KMS-11 (cell line): Measurements from ENCODE around the gene ZC3H10.

Experiments used
- H2AFZ ChIP-seq: fragments of 200-600 bp; sonication (generic); 2 replicates; pipeline ENCODE4 v1.6.1; 2016; ENCODE audit warnings: antibody characterized with exemption, mixed run types, low read depth
- H3K27ac ChIP-seq: fragments of 200-600 bp; sonication (generic); 2 replicates; pipeline ENCODE4 v1.6.1; 2016; ENCODE audit warnings: mild to moderate bottlenecking, mixed run types
- H3K27me3 ChIP-seq: fragments of 200-600 bp; sonication (generic); 2 replicates; pipeline ENCODE4 v1.6.1; 2017; ENCODE audit warnings: mild to moderate bottlenecking, low read depth, mixed run types, moderate library complexity; ENCODE audit not compliant: insufficient read depth
- H3K36me3 ChIP-seq: fragments of 200-600 bp; sonication (generic); 2 replicates; pipeline ENCODE4 v1.6.1; 2017; ENCODE audit warnings: mild to moderate bottlenecking, mixed run types; ENCODE audit not compliant: insufficient read depth
- H3K4me1 ChIP-seq: fragments of 200-600 bp; sonication (generic); 2 replicates; pipeline ENCODE4 v1.6.1; 2016; ENCODE audit warnings: mild to moderate bottlenecking, low read depth, mixed run types; ENCODE audit not compliant: poor library complexity, severe bottlenecking
- H3K4me2 ChIP-seq: fragments of 200-600 bp; sonication (generic); 2 replicates; pipeline ENCODE4 v1.7.0; 2016; ENCODE audit warnings: mild to moderate bottlenecking, mixed run types
- H3K4me3 ChIP-seq: fragments of 200-600 bp; sonication (generic); IDR thresholded peaks from 2 replicates; pipeline ENCODE4 v1.6.1; 2017; ENCODE audit warnings: low read depth, low read length, mixed read lengths; ENCODE audit not compliant: insufficient read depth
- H3K79me2 ChIP-seq: fragments of 200-600 bp; sonication (generic); 2 replicates; pipeline ENCODE4 v1.6.1; 2016; ENCODE audit warnings: low read depth, mixed run types; ENCODE audit not compliant: insufficient read depth
- H3K9ac ChIP-seq: fragments of 200-600 bp; sonication (generic); 2 replicates; pipeline ENCODE4 v1.6.1; 2016; ENCODE audit warnings: mild to moderate bottlenecking, mixed run types
- H4K20me1 ChIP-seq: fragments of 200-600 bp; sonication (generic); 2 replicates; pipeline ENCODE4 v1.6.1; 2016; ENCODE audit warnings: mild to moderate bottlenecking, mixed run types; ENCODE audit not compliant: insufficient read depth
- TF ChIP-seq, protein P1 (sequence below): fragments of 200-600 bp; sonication (generic); conservative IDR thresholded peaks from 2 replicates; pipeline ENCODE4 v1.6.1; 2017; ENCODE audit warnings: low read depth, mild to moderate bottlenecking, antibody characterized with exemption, low read length, moderate library complexity, mixed read lengths

ZC3H10 gene

DNA sequence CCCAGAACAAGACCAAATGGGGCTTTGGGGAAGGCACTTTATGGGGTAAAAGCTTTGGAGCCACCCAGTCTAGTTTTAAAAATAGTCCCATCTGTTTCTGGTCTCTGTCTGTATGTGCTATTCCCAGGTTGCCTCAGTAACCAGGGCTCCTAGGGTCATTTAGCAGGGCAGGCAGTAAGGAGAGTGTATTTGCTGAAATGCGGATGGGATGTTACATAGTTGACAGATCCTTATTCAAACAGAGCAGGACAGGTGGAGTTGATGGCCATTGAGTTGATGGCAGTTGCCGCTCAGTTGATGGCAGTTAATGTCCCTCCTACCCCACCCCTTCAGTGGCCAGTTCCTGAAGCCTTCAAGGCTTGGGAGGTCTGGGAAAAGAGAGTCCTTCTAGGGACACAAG lies 4.6 kb downstream of the ZC3H10 start:
- Histone ChIP-seq H3K79me2 (peaks cover 2% of the 10 kb centered on the region; the same call in 1 of the 2 replicates), H3K36me3 (no peaks in the 10 kb centered on the region), H4K20me1 (no peaks in the 10 kb centered on the region), H3K4me3 (no peak overlapping the region), H2AFZ (no peak overlapping the region), H3K27ac (no peak overlapping the region), H3K4me1 (peaks cover 42% of the 10 kb centered on the region), H3K9ac (no peak overlapping the region), H3K27me3 (no peaks in the 10 kb centered on the region), H3K4me2 (no peak overlapping the region)
- TF ChIP-seq, protein P1, sequence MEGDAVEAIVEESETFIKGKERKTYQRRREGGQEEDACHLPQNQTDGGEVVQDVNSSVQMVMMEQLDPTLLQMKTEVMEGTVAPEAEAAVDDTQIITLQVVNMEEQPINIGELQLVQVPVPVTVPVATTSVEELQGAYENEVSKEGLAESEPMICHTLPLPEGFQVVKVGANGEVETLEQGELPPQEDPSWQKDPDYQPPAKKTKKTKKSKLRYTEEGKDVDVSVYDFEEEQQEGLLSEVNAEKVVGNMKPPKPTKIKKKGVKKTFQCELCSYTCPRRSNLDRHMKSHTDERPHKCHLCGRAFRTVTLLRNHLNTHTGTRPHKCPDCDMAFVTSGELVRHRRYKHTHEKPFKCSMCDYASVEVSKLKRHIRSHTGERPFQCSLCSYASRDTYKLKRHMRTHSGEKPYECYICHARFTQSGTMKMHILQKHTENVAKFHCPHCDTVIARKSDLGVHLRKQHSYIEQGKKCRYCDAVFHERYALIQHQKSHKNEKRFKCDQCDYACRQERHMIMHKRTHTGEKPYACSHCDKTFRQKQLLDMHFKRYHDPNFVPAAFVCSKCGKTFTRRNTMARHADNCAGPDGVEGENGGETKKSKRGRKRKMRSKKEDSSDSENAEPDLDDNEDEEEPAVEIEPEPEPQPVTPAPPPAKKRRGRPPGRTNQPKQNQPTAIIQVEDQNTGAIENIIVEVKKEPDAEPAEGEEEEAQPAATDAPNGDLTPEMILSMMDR, result no peak

DNA sequence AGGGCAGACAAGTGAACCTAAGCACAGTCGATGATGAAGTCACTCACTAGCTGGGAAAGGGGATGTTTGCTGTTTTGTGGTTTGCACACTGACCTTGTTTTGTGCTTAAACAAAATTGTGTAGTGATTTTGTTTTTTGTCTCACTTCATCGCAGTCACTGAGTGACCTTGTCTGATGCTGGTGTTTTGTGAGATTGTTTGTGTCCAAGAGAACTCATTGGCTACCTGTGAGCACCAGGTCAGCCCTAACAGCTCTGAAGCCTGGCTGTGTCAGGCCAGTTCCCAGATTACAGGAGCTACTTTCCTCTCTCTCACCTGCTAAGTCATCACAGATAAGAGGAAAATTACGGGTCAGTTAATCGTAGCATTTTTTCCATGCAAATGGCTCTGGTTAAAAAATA lies 6.1 kb downstream of the ZC3H10 start:
- H3K4me3 ChIP-seq, result no peak overlapping the region
- H3K4me1 ChIP-seq, result peaks cover 37% of the 10 kb centered on the region
- peaks cover 10% of the 10 kb centered on the region; the same call in 1 of the 2 replicates for H3K79me2 ChIP-seq
- no peak overlapping the region for H2AFZ ChIP-seq
- H3K27ac ChIP-seq, result no peak overlapping the region
- H3K9ac ChIP-seq, result no peak overlapping the region
- no peaks in the 10 kb centered on the region for H4K20me1 ChIP-seq
- H3K36me3 ChIP-seq, result no peaks in the 10 kb centered on the region
- no peak overlapping the region for H3K4me2 ChIP-seq
- TF ChIP-seq, protein P1, result no peak
- H3K27me3 ChIP-seq, result no peaks in the 10 kb centered on the region

DNA sequence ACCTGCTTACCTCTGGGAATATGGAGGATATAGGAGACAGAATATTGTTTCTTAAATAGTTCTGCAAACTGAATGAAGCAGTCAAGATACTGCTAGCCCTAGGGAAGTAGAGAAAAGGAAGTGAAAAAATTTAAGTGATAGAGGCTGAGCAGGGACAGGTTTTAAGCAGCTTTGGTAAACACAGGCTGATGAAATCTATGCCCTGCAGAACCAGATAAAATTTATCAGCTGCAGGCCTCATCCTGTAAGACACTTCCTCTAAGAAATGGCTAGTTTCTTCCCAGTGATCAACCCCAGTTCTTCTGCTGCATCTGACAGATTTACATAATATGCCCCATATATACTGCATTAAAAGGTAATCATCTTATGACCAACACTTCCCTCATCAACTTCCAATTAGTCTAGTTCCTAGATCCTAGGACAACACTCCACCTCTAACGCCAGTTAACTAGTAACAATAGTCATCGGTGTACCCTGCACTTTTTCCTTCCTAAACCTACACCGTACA lies 8.7 kb downstream of the ZC3H10 start:
- Histone ChIP-seq H3K4me3 (no peak overlapping the region), H3K4me2 (peak overlapping the region; percentile 89), H4K20me1 (no peaks in the 10 kb centered on the region), H3K4me1 (peaks cover 34% of the 10 kb centered on the region), H3K27me3 (no peaks in the 10 kb centered on the region), H3K79me2 (peaks cover 26% of the 10 kb centered on the region; the same call in 1 of the 2 replicates), H3K27ac (peak overlapping the region; percentile 58), H3K9ac (peak overlapping the region; percentile 37; the same call in 1 of the 2 replicates), H3K36me3 (0 out of 2 replicates have a peak, but pooled peaks cover 4% of the 10 kb centered on the region), H2AFZ (0 out of 2 replicates have a peak overlapping the region, but pooled peaks have one; percentile 1)
- TF ChIP-seq, protein P1, result no peak

DNA sequence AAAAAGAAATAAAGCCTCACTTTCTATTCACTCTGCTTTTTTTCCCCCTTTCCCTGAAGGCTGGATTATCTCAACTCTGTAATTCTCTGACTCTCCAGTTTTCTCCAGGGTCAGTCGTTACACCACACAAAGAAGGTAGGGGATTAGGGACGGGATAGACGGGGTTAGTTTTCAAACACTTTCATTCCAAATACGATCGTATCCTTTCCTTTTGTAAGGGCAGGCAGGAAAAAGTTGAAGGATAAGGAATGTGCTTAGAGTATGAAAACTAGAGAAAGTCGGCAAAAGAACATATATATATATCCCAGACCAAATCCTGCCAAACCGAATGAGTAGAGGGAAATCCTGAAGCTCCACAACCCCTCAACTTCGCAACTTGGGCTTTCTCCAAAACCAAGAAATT lies 9.4 kb downstream of the ZC3H10 start:
- Histone ChIP-seq H3K4me1 (peaks cover 34% of the 10 kb centered on the region), H4K20me1 (no peaks in the 10 kb centered on the region), H3K27me3 (no peaks in the 10 kb centered on the region), H3K36me3 (peaks cover 4% of the 10 kb centered on the region; the same call in 1 of the 2 replicates), H3K27ac (peak overlapping the region; percentile 58), H2AFZ (peak overlapping the region; percentile 28), H3K4me2 (peak overlapping the region; percentile 89), H3K79me2 (peaks cover 26% of the 10 kb centered on the region; the same call in 1 of the 2 replicates), H3K4me3 (no peak overlapping the region), H3K9ac (peak overlapping the region; percentile 37)
- TF ChIP-seq, protein P1, result no peak; the same call in 1 of the 2 replicates
